Mesodermal cell (in vitro differentiated cells): ENCODE data around the gene DEPP1.

Source experiments
- H3K27ac ChIP-seq: 2 replicates; pipeline ENCODE4 v1.7.0; 2013; ENCODE audit warnings: mild to moderate bottlenecking, low read depth, low read length, moderate library complexity; ENCODE audit not compliant: severe bottlenecking
- H3K36me3 ChIP-seq: 2 replicates; pipeline ENCODE4 v1.7.1; 2013; ENCODE audit warnings: mild to moderate bottlenecking, low read length, moderate library complexity; ENCODE audit not compliant: control insufficient read depth, insufficient read depth
- H3K4me1 ChIP-seq: one replicate; pipeline ENCODE4 v1.7.1; 2013; ENCODE audit warnings: mild to moderate bottlenecking, low read length; ENCODE audit not compliant: insufficient read depth, control insufficient read depth, poor library complexity, severe bottlenecking
- H3K4me3 ChIP-seq: 2 replicates; pipeline ENCODE4 v1.7.0; 2013; ENCODE audit warnings: low read length, control low read depth, mild to moderate bottlenecking; ENCODE audit not compliant: insufficient read depth, poor library complexity, severe bottlenecking; ENCODE audit errors: extremely low read depth
- H3K9me3 ChIP-seq: 2 replicates; pipeline ENCODE4 v1.7.1; 2013; ENCODE audit warnings: mild to moderate bottlenecking, low read length, moderate library complexity; ENCODE audit not compliant: control insufficient read depth
- WGBS, 2 experiments: methylation state at CpG; one replicate each; pipeline ENCODE4 v1.1.5; 2013; ENCODE audit warnings: missing lambda C conversion rate in 2 of 2; ENCODE audit not compliant: insufficient coverage in 2 of 2; 5-methylcytosine and 5-hydroxymethylcytosine counted together

DEPP1 gene

GRCh38 chr10:44949915-44950314 lies 28.7 kb downstream of the DEPP1 start:
- Histone ChIP-seq H3K36me3 (no peaks in the 10 kb centered on the region), H3K9me3 (no peaks in the 10 kb centered on the region), H3K4me1 (peaks cover 35% of the 10 kb centered on the region), H3K4me3 (no peak overlapping the region), H3K27ac (no peak overlapping the region)
- 83 to 85% methylated on average over 2 to 3 of the region's 3 CpGs for WGBS, 2 experiments

- no peak overlapping the region for H3K27ac ChIP-seq
- no peaks in the 10 kb centered on the region for H3K36me3 ChIP-seq
- peaks cover 35% of the 10 kb centered on the region for H3K4me1 ChIP-seq
- peaks cover 5% of the 10 kb centered on the region for H3K9me3 ChIP-seq
- H3K4me3 ChIP-seq = no peak overlapping the region
- 79 to 93% methylated on average over 2 to 4 of the region's 5 CpGs for WGBS, 2 experiments
These were observed 29.3 kb downstream of the DEPP1 start for GRCh38 chr10:44949127-44949802.

- H3K36me3 ChIP-seq = no peaks in the 10 kb centered on the region
- 100% methylated on average over 1 of the region's 1 CpG; no CpG with 5 or more reads in 1 of the 2 experiments for WGBS, 2 experiments
These were observed 30.0 kb downstream of the DEPP1 start for GRCh38 chr10:44948642-44949041.

GRCh38 chr10:44947371-44948152 lies 31.0 kb downstream of the DEPP1 start:
- Histone ChIP-seq H3K4me3 (no peak overlapping the region), H3K9me3 (peaks cover 8% of the 10 kb centered on the region), H3K36me3 (no peaks in the 10 kb centered on the region), H3K27ac (no peak overlapping the region), H3K4me1 (peaks cover 22% of the 10 kb centered on the region)
- 93 to 95% methylated on average over 5 to 6 of the region's 6 CpGs for WGBS, 2 experiments

More at GRCh38 chr10:44948642-44949041, 30.0 kb downstream of the DEPP1 start:
- Histone ChIP-seq H3K9me3 (peaks cover 8% of the 10 kb centered on the region), H3K4me3 (no peak overlapping the region), H3K27ac (no peak overlapping the region), H3K4me1 (peaks cover 33% of the 10 kb centered on the region)

- H3K27ac ChIP-seq = peak overlapping the region; percentile 8
- H3K9me3 ChIP-seq = peaks cover 8% of the 10 kb centered on the region
- H3K36me3 ChIP-seq = no peaks in the 10 kb centered on the region
- H3K4me1 ChIP-seq = peaks cover 11% of the 10 kb centered on the region
- no peak overlapping the region for H3K4me3 ChIP-seq
- WGBS, 2 experiments = 95% methylated on average over 2 of the region's 2 CpGs
These were observed 32.4 kb downstream of the DEPP1 start for GRCh38 chr10:44946205-44946604.

GRCh38 chr10:44944354-44944753 lies 34.3 kb downstream of the DEPP1 start:
- peaks cover 11% of the 10 kb centered on the region for H3K4me1 ChIP-seq
- no peak overlapping the region for H3K4me3 ChIP-seq
- H3K9me3 ChIP-seq = peaks cover 8% of the 10 kb centered on the region
- H3K27ac ChIP-seq = no peak overlapping the region
- no peaks in the 10 kb centered on the region for H3K36me3 ChIP-seq
- WGBS, 2 experiments = no CpG with 5 or more reads among the region's 1 CpG

- Histone ChIP-seq H3K27ac (no peak overlapping the region), H3K4me1 (peaks cover 7% of the 10 kb centered on the region), H3K36me3 (no peaks in the 10 kb centered on the region), H3K4me3 (no peak overlapping the region), H3K9me3 (peaks cover 8% of the 10 kb centered on the region)
- WGBS, 2 experiments = 67% methylated on average over 1 of the region's 7 CpGs; no CpG with 5 or more reads in 1 of the 2 experiments
These were observed 38.8 kb downstream of the DEPP1 start for GRCh38 chr10:44939691-44940401.

GRCh38 chr10:44938956-44939355 lies 39.7 kb downstream of the DEPP1 start:
- 100% methylated on average over 2 to 4 of the region's 7 CpGs for WGBS, 2 experiments
- Histone ChIP-seq H3K9me3 (no peaks in the 10 kb centered on the region), H3K4me3 (no peak overlapping the region), H3K27ac (no peak overlapping the region), H3K36me3 (no peaks in the 10 kb centered on the region), H3K4me1 (peaks cover 15% of the 10 kb centered on the region)

- peaks cover 15% of the 10 kb centered on the region for H3K4me1 ChIP-seq
- WGBS, 2 experiments = 90 to 96% methylated on average over 7 to 8 of the region's 9 CpGs
- no peaks in the 10 kb centered on the region for H3K9me3 ChIP-seq
- H3K4me3 ChIP-seq = no peak overlapping the region
- no peaks in the 10 kb centered on the region for H3K36me3 ChIP-seq
- H3K27ac ChIP-seq = no peak overlapping the region
These were observed 41.2 kb downstream of the DEPP1 start for GRCh38 chr10:44937196-44938005.

- Histone ChIP-seq H3K9me3 (no peaks in the 10 kb centered on the region), H3K36me3 (no peaks in the 10 kb centered on the region), H3K4me1 (peaks cover 15% of the 10 kb centered on the region), H3K27ac (peak overlapping the region; percentile 84), H3K4me3 (no peak overlapping the region)
- WGBS, 2 experiments = 93 to 98% methylated on average over 7 of the region's 7 CpGs
These were observed 42.2 kb downstream of the DEPP1 start for GRCh38 chr10:44936314-44936975.
